Spleen (tissue), 11 donors: Measurements from ENCODE around the gene NOS1AP. TPM values are rescaled to one million over a fixed set of nuclear protein-coding genes. Genes with fewer than 3 reads are reported as not detected.

Experiments
- DNase-seq: peaks from one replicate; pipeline ENCODE4 v3.0.0-alpha.2; 2020
- H3K27ac ChIP-seq, 8 donors: fragments of 200-600 bp; sonication (generic) in 7 of 8; 1 replicate in 4 of 8; 2 replicates in 4 of 8; pipeline versions ENCODE4 v1.5.0 to v1.8.0; 2016 to 2021; ENCODE audit warnings: inconsistent platforms in 4 of 8, mild to moderate bottlenecking in 4 of 8, moderate library complexity in 1 of 8
- H3K27me3 ChIP-seq, 7 donors: fragments of 200-600 bp; sonication (generic) in 6 of 7; replicated peaks in 1 of 7; 1 replicate in 4 of 7; 2 replicates in 3 of 7; pipeline versions ENCODE4 v1.5.0 to v1.8.0; 2016 to 2021; ENCODE audit warnings: inconsistent platforms in 3 of 7, mild to moderate bottlenecking in 1 of 7
- H3K36me3 ChIP-seq, 6 donors: fragments of 200-600 bp; sonication (generic) in 5 of 6; 1 replicate in 4 of 6; 2 replicates in 2 of 6; pipeline versions ENCODE4 v1.5.0 to v1.8.0; 2016 to 2021; ENCODE audit warnings: inconsistent platforms in 2 of 6
- H3K4me1 ChIP-seq, 6 donors: fragments of 200-600 bp; sonication (generic) in 5 of 6; 1 replicate in 3 of 6; 2 replicates in 3 of 6; pipeline versions ENCODE4 v1.5.0 to v1.8.0; 2016 to 2021; ENCODE audit warnings: inconsistent platforms in 3 of 6
- H3K4me3 ChIP-seq, 8 donors: fragments of 200-600 bp; sonication (generic) in 7 of 8; 1 replicate in 4 of 8; 2 replicates in 4 of 8; pipeline versions ENCODE4 v1.5.0 to v1.8.0; 2016 to 2021; ENCODE audit warnings: inconsistent platforms in 4 of 8, mild to moderate bottlenecking in 4 of 8, moderate library complexity in 2 of 8
- H3K9me3 ChIP-seq, 8 donors: fragments of 200-600 bp; sonication (generic) in 7 of 8; 1 replicate in 4 of 8; 2 replicates in 4 of 8; pipeline versions ENCODE4 v1.5.0 to v1.8.0; 2016 to 2021; ENCODE audit warnings: inconsistent platforms in 4 of 8
- POLR2A ChIP-seq, 3 donors: fragments of 450-650 bp; IDR thresholded peaks; one replicate each; pipeline ENCODE4 v1.5.1; 2017; ENCODE audit warnings: antibody characterized with exemption in 3 of 3, mild to moderate bottlenecking in 1 of 3
- POLR2AphosphoS5 ChIP-seq, 3 donors: sonication (generic); formaldehyde crosslinking; IDR thresholded peaks; one replicate each; pipeline ENCODE4 v1.5.1; 2017; ENCODE audit warnings: antibody characterized with exemption in 3 of 3
- WGBS, 5 donors: extraction: QIAGEN DNeasy Blood & Tissue Kit in 3 of 5; methylation state at CpG; one replicate each; pipeline versions ENCODE4 v1.1.5 to v1.1.7; 2013 to 2018; 5-methylcytosine and 5-hydroxymethylcytosine counted together
- intact Hi-C: fragments of 100-400 bp; cut with DNase I; formaldehyde crosslinking; loops from one replicate; pipeline ENCODE4 v1.15.0; 2023; ENCODE audit warnings: low total_unique reads
- polyA plus RNA-seq, 3 donors: library from polyadenylated mRNA; stranded (reverse); fragments of 200-250 nt; gene quantifications; one replicate each; pipeline ENCODE4 v1.2.1, GENCODE V29; 2013
- total RNA-seq, 7 donors: library from RNA; depleted of rRNA in 3 of 7; stranded (reverse); fragments of >200 nt in 3 of 7; fragmentation: NEBNext Ultra II Directional in 4 of 7; extraction: Animal tissue kit (Norgen Biotek cat#: 25700) in 4 of 7; gene quantifications; one replicate each; pipeline versions ENCODE4 v1.1.0 to v1.2.1, GENCODE V29; 2016 to 2021
- TF ChIP-seq, protein P1 (sequence below), 11 experiments: fragments of 200-600 bp in 7 of 11; fragments of 450-650 bp in 4 of 11; sonication (generic) in 4 of 11; IDR thresholded peaks in 8 of 11; conservative IDR thresholded peaks in 3 of 11; 1 replicate in 7 of 11; 2 replicates in 4 of 11; pipeline versions ENCODE4 v1.4.0 to v1.8.0; 2016 to 2021; ENCODE audit warnings: antibody characterized with exemption in 11 of 11, inconsistent platforms in 4 of 11, mild to moderate bottlenecking in 1 of 11
- donor health status: healthy with polysubstance abuse.
- donor health status: DM: no; HTN: no; CAD: no; lungs with moderate emphysema.
- donor health status: DM: no; HTN: no; CAD: no.
- donor health status: Bipolar disorder and iron deficiency.
- donor health status: healthy.
- donor health status: DM: no; HTN: no; CAD: no.
- donor health status: DM: yes; HTN: yes; CAD: no.

Gene NOS1AP
- total and polyA plus RNA-seq, 10 donors, result 0.16 to 1.7 (median 0.60) TPM; not detected in 2

DNA sequence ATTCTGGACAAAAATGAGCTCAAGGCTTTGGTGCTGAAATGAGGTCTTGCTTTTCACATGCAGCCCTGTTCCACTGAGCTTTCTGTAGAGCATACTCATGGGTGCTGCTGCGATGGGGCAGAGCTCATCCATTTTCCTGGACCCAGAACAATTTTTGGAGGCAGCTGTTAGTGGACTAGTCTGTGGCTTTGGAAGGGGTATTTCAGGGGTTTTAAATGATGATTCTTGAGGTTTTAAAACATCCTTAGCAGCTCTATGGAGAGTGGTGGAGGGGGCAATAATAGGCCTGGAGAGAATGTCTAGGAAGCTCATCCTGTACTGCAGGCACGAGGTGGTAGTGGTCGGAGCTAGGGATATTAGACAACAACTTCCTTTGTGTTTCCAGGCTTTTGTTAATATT is 16.5 kb downstream of the NOS1AP start:
- H3K4me3 ChIP-seq, result no peak overlapping the region
- DNase-seq, result no peak
- no peaks in the 10 kb centered on the region for H3K4me1 ChIP-seq
- H3K9me3 ChIP-seq, result peaks cover 0 to 20% (median 3%) of the 10 kb centered on the region in 8 donors
- no peak overlapping the region for H3K27ac ChIP-seq
- H3K27me3 ChIP-seq, result peaks cover 0 to 4% (median 0%) of the 10 kb centered on the region in 7 donors
- H3K36me3 ChIP-seq, result no peaks in the 10 kb centered on the region
- intact Hi-C loops, result no loop called here
- TF ChIP-seq POLR2A (IDR thresholded peaks at IDR 0.05) (no peak), POLR2AphosphoS5 (IDR thresholded peaks at IDR 0.05) (no peak)
- TF ChIP-seq, protein P1, sequence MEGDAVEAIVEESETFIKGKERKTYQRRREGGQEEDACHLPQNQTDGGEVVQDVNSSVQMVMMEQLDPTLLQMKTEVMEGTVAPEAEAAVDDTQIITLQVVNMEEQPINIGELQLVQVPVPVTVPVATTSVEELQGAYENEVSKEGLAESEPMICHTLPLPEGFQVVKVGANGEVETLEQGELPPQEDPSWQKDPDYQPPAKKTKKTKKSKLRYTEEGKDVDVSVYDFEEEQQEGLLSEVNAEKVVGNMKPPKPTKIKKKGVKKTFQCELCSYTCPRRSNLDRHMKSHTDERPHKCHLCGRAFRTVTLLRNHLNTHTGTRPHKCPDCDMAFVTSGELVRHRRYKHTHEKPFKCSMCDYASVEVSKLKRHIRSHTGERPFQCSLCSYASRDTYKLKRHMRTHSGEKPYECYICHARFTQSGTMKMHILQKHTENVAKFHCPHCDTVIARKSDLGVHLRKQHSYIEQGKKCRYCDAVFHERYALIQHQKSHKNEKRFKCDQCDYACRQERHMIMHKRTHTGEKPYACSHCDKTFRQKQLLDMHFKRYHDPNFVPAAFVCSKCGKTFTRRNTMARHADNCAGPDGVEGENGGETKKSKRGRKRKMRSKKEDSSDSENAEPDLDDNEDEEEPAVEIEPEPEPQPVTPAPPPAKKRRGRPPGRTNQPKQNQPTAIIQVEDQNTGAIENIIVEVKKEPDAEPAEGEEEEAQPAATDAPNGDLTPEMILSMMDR (IDR thresholded peaks at IDR 0.05 in 8 of 11, conservative IDR thresholded peaks at IDR 0.05 in 3 of 11), result no peak
- WGBS, 5 donors, result 83 to 88% (median 87%) methylated on average over 2 to 3 of the region's 3 CpGs

DNA sequence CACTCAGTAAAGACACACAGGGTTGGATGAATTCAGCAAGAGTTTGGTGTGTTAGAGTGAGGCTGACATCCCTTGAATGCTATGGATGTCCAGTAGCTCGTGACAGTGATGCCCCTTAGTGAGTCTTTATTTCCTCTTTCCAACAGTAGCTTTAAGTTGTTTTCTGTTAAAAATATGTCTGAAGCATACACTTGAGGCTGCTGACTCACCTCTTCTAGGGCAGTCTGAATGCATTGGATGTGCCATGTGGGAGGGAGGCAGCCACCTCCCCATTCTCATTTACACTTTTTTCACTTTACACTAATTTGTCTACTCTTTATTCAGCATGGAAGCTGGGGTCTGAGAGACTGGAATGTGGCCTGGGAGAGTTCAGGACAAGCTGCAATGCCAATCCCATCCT is 17.6 kb downstream of the NOS1AP start:
- Histone ChIP-seq H3K27ac (no peak overlapping the region), H3K27me3 (peaks cover 0 to 4% (median 0%) of the 10 kb centered on the region in 7 donors), H3K36me3 (no peaks in the 10 kb centered on the region), H3K9me3 (peaks cover 0 to 18% (median 2%) of the 10 kb centered on the region in 8 donors), H3K4me1 (no peaks in the 10 kb centered on the region), H3K4me3 (no peak overlapping the region)
- TF ChIP-seq, protein P1 (IDR thresholded peaks at IDR 0.05 in 8 of 11, conservative IDR thresholded peaks at IDR 0.05 in 3 of 11), result no peak
- no peak for TF ChIP-seq POLR2A (IDR thresholded peaks at IDR 0.05)
- no peak for TF ChIP-seq POLR2AphosphoS5 (IDR thresholded peaks at IDR 0.05)
- intact Hi-C loops, result no loop called here
- DNase-seq, result no peak
- WGBS, 5 donors, result 37 to 58% (median 41%) methylated on average over 1 of the region's 1 CpG

DNA sequence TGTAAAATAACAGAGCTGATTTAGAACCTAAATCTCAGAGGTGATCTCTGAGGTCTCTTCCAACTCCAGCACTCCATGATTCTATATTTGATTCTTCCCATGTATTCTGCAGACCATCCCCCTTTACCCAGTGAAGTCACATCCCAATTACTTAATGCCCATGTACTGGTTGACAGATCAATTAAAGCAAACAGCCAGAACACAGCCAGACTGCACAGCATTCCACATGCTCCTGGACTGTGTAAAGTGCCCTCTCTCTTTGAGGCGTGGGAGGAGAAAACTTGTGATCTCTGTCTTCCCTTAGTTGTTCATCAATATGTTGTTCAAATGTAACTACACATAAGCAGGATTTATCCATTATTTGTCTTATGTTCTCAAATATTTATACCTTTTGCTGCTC is 18.1 kb downstream of the NOS1AP start:
- intact Hi-C loops, result no loop called here
- TF ChIP-seq, protein P1 (IDR thresholded peaks at IDR 0.05 in 8 of 11, conservative IDR thresholded peaks at IDR 0.05 in 3 of 11), result no peak
- no peak for TF ChIP-seq POLR2AphosphoS5 (IDR thresholded peaks at IDR 0.05)
- no peak for TF ChIP-seq POLR2A (IDR thresholded peaks at IDR 0.05)
- DNase-seq, result no peak
- Histone ChIP-seq H3K9me3 (peaks cover 0 to 16% (median 0%) of the 10 kb centered on the region in 8 donors), H3K27me3 (peaks cover 0 to 4% (median 0%) of the 10 kb centered on the region in 7 donors), H3K27ac (no peak overlapping the region), H3K36me3 (no peaks in the 10 kb centered on the region), H3K4me3 (no peak overlapping the region), H3K4me1 (no peaks in the 10 kb centered on the region)
- 81 to 98% (median 96%) methylated on average over 1 of the region's 1 CpG for WGBS, 5 donors

DNA sequence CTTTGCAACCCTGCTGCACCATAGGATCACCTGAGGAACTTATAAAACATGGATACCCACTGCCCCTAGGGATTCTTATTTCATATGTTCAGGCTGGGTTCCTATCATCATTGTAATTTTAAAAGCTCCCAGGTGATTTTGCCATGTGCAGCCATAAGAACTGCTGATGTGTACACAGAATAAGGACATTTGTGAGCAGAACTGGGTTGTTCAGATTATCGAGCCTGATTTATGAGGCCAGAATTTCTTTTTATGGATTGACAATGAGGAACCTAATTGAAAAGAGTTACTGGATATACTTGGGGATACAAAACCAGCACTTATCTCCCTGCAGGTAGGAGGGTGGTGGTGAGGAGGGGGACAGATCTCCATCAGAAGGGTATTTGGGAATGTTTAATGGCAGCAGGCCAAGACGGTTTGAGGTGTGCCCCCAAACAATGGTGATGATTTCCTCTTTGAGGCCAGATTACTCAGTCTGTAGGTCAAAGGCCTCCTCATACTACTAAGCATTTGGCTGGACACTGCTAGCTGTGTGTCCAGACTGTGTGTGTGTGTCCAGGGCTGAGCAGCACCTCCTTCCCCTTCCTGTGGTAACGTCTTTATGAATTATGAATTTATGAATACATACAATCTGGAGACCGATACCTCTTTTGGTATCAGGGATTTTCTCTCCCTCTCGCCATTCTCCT is 18.9 kb downstream of the NOS1AP start:
- DNase-seq, result no peak
- Histone ChIP-seq H3K4me1 (no peaks in the 10 kb centered on the region), H3K36me3 (no peaks in the 10 kb centered on the region), H3K27me3 (peaks cover 0 to 1% (median 0%) of the 10 kb centered on the region in 7 donors), H3K27ac (no peak overlapping the region), H3K9me3 (peaks cover 0 to 13% (median 0%) of the 10 kb centered on the region in 8 donors), H3K4me3 (no peak overlapping the region)
- WGBS, 5 donors, result 69 to 86% (median 74%) methylated on average over 5 of the region's 5 CpGs
- intact Hi-C loops, result no loop called here
- TF ChIP-seq POLR2A (IDR thresholded peaks at IDR 0.05) (no peak), POLR2AphosphoS5 (IDR thresholded peaks at IDR 0.05) (no peak)
- TF ChIP-seq, protein P1 (IDR thresholded peaks at IDR 0.05 in 8 of 11, conservative IDR thresholded peaks at IDR 0.05 in 3 of 11), result no peak
